Neural progenitor cell (in vitro differentiated cells): ENCODE data around the gene CBX1. TPM values are rescaled to one million over a fixed set of nuclear protein-coding genes. Genes with fewer than 3 reads are reported as not detected.

ENCODE experiments used
- DNase-seq: peaks from one replicate; pipeline ENCODE4 v3.0.0-alpha.2; 2016; ENCODE audit warnings: low spot score
- H2AFZ ChIP-seq: fragments of 200-600 bp; sonication (generic); replicated peaks from 2 replicates; pipeline ENCODE4 v1.6.1; 2016; ENCODE audit warnings: antibody characterized with exemption
- H3F3A ChIP-seq: fragments of 200-600 bp; sonication (generic); 2 replicates; pipeline ENCODE4 v1.6.1; 2016; ENCODE audit warnings: antibody characterized with exemption, low read depth
- H3K27ac ChIP-seq: fragments of 200-600 bp; sonication (generic); 2 replicates; pipeline ENCODE4 v1.5.1; 2016; ENCODE audit warnings: mild to moderate bottlenecking
- H3K27me3 ChIP-seq: fragments of 200-600 bp; sonication (generic); 2 replicates; pipeline ENCODE4 v1.6.1; 2016; ENCODE audit warnings: mild to moderate bottlenecking, moderate library complexity
- H3K36me3 ChIP-seq: fragments of 200-600 bp; sonication (generic); 2 replicates; pipeline ENCODE4 v1.5.1; 2016
- H3K4me1 ChIP-seq: fragments of 200-600 bp; sonication (generic); 2 replicates; pipeline ENCODE4 v1.6.1; 2016; ENCODE audit warnings: mixed run types
- H3K4me2 ChIP-seq: fragments of 200-600 bp; sonication (generic); 2 replicates; pipeline ENCODE4 v1.6.1; 2016
- H3K4me3 ChIP-seq: fragments of 200-600 bp; sonication (generic); 2 replicates; pipeline ENCODE4 v1.5.1; 2016
- H3K79me2 ChIP-seq: fragments of 200-600 bp; sonication (generic); 2 replicates; pipeline ENCODE4 v1.6.1; 2016; ENCODE audit warnings: low read depth
- H3K9ac ChIP-seq: fragments of 200-600 bp; sonication (generic); 2 replicates; pipeline ENCODE4 v1.6.1; 2016
- H3K9me3 ChIP-seq: fragments of 200-600 bp; sonication (generic); 2 replicates; pipeline ENCODE4 v1.5.1; 2016; ENCODE audit warnings: low read depth
- H4K20me1 ChIP-seq: fragments of 200-600 bp; sonication (generic); 2 replicates; pipeline ENCODE4 v1.6.1; 2016; ENCODE audit warnings: low read depth
- H3K27ac Mint-ChIP-seq: 3 replicates; pipeline ENCODE4 v1.8.0; 2021; ENCODE audit warnings: mixed read lengths
- H3K27me3 Mint-ChIP-seq: 2 replicates; pipeline ENCODE4 v1.8.0; 2022; ENCODE audit warnings: low read depth, mild to moderate bottlenecking, inconsistent platforms, moderate library complexity, mixed read lengths; ENCODE audit not compliant: insufficient read depth
- H3K36me3 Mint-ChIP-seq: 3 replicates; pipeline ENCODE4 v1.8.0; 2021; ENCODE audit warnings: mixed read lengths
- H3K4me1 Mint-ChIP-seq: 3 replicates; pipeline ENCODE4 v1.8.0; 2021; ENCODE audit warnings: mixed read lengths
- H3K4me3 Mint-ChIP-seq: 3 replicates; pipeline ENCODE4 v1.8.0; 2021; ENCODE audit warnings: mild to moderate bottlenecking, moderate library complexity, mixed read lengths
- H3K9me3 Mint-ChIP-seq: 3 replicates; pipeline ENCODE4 v1.8.0; 2020; ENCODE audit warnings: mixed read lengths
- EZH2 ChIP-seq: fragments of 200-600 bp; sonication (generic); IDR thresholded peaks from 2 replicates; pipeline ENCODE4 v1.6.1; 2017; ENCODE audit warnings: antibody characterized with exemption, mild to moderate bottlenecking, moderate library complexity
- EZH2phosphoT487 ChIP-seq: fragments of 200-600 bp; sonication (generic); IDR thresholded peaks from 2 replicates; pipeline ENCODE4 v1.6.1; 2017; ENCODE audit warnings: antibody characterized with exemption
- total RNA-seq: library from RNA; depleted of rRNA; stranded (reverse); fragments of >200 nt; gene quantifications from 2 replicates; pipeline ENCODE4 v1.2.3, GENCODE V29; 2015; ENCODE audit warnings: low replicate concordance
- TF ChIP-seq, protein P1 (sequence below): fragments of 200-600 bp; sonication (generic); IDR thresholded peaks from 2 replicates; pipeline ENCODE4 v1.5.1; 2017; ENCODE audit warnings: antibody characterized with exemption, mild to moderate bottlenecking

CBX1 gene
- total RNA-seq, 1 donor from 2014 or later, result 208 TPM

DNA sequence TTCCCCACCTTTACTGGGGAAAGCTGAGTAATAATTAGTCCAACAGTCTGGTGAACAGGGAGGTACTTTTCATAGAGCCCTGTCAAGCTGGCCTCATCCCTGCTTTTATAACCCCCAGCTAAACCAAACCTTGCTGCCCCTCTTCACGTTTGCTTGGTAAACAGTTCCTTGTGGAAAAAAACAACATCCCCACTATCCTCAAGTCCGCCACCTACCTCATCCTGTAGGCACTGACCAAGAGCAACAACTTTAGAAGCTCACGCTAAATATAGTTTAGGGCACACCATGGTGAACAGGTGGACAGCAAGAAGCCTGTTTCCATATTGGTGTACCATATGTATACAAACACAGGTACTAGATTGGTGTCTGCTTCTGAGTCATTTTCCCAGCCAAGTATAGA, 36.6 kb downstream of the CBX1 start:
- Histone ChIP-seq H3K4me1 (no peaks in the 10 kb centered on the region), H3K9me3 (no peaks in the 10 kb centered on the region), H3K4me3 (no peak overlapping the region), H3K27ac (no peak overlapping the region), H4K20me1 (peaks cover 67% of the 10 kb centered on the region), H3F3A (peaks cover 57% of the 10 kb centered on the region), H3K79me2 (peaks cover 9% of the 10 kb centered on the region), H3K27me3 (no peaks in the 10 kb centered on the region), H3K36me3 (peaks cover 1% of the 10 kb centered on the region), H3K9ac (no peak overlapping the region), H3K4me2 (no peak overlapping the region), H2AFZ (no peak overlapping the region)
- H3K4me1 Mint-ChIP-seq, result peaks cover 13% of the 10 kb centered on the region
- TF ChIP-seq, protein P1, sequence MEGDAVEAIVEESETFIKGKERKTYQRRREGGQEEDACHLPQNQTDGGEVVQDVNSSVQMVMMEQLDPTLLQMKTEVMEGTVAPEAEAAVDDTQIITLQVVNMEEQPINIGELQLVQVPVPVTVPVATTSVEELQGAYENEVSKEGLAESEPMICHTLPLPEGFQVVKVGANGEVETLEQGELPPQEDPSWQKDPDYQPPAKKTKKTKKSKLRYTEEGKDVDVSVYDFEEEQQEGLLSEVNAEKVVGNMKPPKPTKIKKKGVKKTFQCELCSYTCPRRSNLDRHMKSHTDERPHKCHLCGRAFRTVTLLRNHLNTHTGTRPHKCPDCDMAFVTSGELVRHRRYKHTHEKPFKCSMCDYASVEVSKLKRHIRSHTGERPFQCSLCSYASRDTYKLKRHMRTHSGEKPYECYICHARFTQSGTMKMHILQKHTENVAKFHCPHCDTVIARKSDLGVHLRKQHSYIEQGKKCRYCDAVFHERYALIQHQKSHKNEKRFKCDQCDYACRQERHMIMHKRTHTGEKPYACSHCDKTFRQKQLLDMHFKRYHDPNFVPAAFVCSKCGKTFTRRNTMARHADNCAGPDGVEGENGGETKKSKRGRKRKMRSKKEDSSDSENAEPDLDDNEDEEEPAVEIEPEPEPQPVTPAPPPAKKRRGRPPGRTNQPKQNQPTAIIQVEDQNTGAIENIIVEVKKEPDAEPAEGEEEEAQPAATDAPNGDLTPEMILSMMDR, result no peak
- TF ChIP-seq EZH2phosphoT487 (no peak), EZH2 (no peak)
- peaks cover 3% of the 10 kb centered on the region for H3K27me3 Mint-ChIP-seq
- no peak overlapping the region for H3K4me3 Mint-ChIP-seq
- peaks cover 38% of the 10 kb centered on the region for H3K36me3 Mint-ChIP-seq
- H3K27ac Mint-ChIP-seq, result no peak overlapping the region
- H3K9me3 Mint-ChIP-seq, result no peaks in the 10 kb centered on the region
- DNase-seq, result no peak

DNA sequence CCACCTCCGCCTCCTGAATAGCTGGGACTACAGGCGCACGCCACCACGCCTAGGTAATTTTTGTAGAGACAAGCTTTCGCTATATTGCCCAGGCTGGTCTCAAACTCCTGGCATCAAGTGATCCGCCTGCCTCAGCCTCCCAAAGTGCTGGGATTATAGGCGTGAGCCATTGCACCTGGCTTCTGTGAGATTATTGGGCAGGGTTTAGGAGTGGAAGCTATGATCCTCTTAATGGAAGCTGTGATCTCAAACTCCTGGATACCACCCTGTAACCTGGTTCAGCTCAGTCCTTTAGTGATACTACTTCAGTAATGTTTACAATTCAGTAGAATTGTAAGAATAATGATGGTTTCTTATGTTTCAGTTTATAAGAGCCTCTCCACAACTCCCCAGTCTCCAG, 39.0 kb downstream of the CBX1 start:
- TF ChIP-seq EZH2phosphoT487 (no peak), EZH2 (no peak)
- Histone ChIP-seq H3K4me3 (no peak overlapping the region), H3K9ac (no peak overlapping the region), H3K9me3 (no peaks in the 10 kb centered on the region), H3K79me2 (peaks cover 10% of the 10 kb centered on the region), H2AFZ (no peak overlapping the region), H3K27me3 (no peaks in the 10 kb centered on the region), H3K36me3 (no peaks in the 10 kb centered on the region), H3K27ac (peak overlapping the region; percentile 53), H3K4me2 (no peak overlapping the region), H4K20me1 (peaks cover 65% of the 10 kb centered on the region), H3F3A (peaks cover 41% of the 10 kb centered on the region), H3K4me1 (no peaks in the 10 kb centered on the region)
- Mint-ChIP-seq H3K4me3 (no peak overlapping the region), H3K4me1 (peaks cover 13% of the 10 kb centered on the region), H3K9me3 (no peaks in the 10 kb centered on the region), H3K27ac (no peak overlapping the region), H3K36me3 (peaks cover 49% of the 10 kb centered on the region), H3K27me3 (peaks cover 3% of the 10 kb centered on the region)
- no peak for DNase-seq

DNA sequence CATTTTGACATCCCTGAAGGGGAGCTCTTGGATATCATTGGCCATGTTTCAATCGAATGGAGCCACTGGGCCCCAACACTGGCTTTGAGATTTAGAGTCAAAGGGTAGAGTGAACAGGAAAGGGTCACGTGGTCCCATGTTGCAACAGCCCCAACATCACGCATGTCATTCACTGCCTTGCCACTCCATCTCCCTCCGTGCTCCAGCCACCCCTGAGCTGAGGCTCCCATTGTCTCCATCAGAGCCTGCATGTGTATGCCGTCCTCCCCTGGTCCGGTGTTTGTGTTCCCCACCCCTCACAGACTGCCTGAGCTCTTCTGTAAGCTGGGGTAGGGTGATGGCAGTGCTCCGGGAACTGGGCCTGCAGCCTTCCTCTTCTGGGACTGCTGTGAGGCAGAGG, 41.0 kb downstream of the CBX1 start:
- no peak overlapping the region for H3K4me2 ChIP-seq
- H3K9me3 ChIP-seq, result no peaks in the 10 kb centered on the region
- peaks cover 29% of the 10 kb centered on the region for H3F3A ChIP-seq
- H3K36me3 ChIP-seq, result no peaks in the 10 kb centered on the region
- H3K79me2 ChIP-seq, result peaks cover 23% of the 10 kb centered on the region
- H3K36me3 Mint-ChIP-seq, result peaks cover 53% of the 10 kb centered on the region
- H3K4me1 Mint-ChIP-seq, result peaks cover 11% of the 10 kb centered on the region
- H3K4me3 Mint-ChIP-seq, result no peak overlapping the region
- H3K27ac ChIP-seq, result no peak overlapping the region
- H3K4me1 ChIP-seq, result peaks cover 8% of the 10 kb centered on the region
- H3K9me3 Mint-ChIP-seq, result no peaks in the 10 kb centered on the region
- no peak overlapping the region for H2AFZ ChIP-seq
- no peak overlapping the region for H3K4me3 ChIP-seq
- H4K20me1 ChIP-seq, result peaks cover 66% of the 10 kb centered on the region
- TF ChIP-seq, protein P1, result no peak
- no peak for TF ChIP-seq EZH2
- no peak for TF ChIP-seq EZH2phosphoT487
- DNase-seq, result no peak
- no peak overlapping the region for H3K27ac Mint-ChIP-seq
- H3K27me3 ChIP-seq, result no peaks in the 10 kb centered on the region
- H3K27me3 Mint-ChIP-seq, result peaks cover 6% of the 10 kb centered on the region
- H3K9ac ChIP-seq, result no peak overlapping the region

DNA sequence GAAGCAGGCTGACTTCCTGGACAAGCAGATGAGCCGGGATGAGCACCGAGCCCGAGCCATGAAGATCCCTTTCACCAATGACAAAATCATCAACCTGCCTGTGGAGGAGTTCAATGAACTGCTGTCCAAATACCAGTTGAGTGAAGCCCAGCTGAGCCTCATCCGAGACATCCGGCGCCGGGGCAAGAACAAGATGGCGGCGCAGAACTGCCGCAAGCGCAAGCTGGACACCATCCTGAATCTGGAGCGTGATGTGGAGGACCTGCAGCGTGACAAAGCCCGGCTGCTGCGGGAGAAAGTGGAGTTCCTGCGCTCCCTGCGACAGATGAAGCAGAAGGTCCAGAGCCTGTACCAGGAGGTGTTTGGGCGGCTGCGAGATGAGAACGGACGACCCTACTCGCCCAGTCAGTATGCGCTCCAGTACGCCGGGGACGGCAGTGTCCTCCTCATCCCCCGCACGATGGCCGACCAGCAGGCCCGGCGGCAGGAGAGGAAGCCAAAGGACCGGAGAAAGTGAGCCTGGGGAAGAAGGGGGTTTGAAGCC, 42.1 kb downstream of the CBX1 start:
- Histone ChIP-seq H4K20me1 (peaks cover 63% of the 10 kb centered on the region), H3K27me3 (no peaks in the 10 kb centered on the region), H3K9me3 (no peaks in the 10 kb centered on the region), H3F3A (peaks cover 19% of the 10 kb centered on the region), H3K79me2 (peaks cover 31% of the 10 kb centered on the region), H3K36me3 (no peaks in the 10 kb centered on the region), H3K9ac (no peak overlapping the region), H3K4me3 (no peak overlapping the region), H2AFZ (no peak overlapping the region), H3K4me1 (peaks cover 14% of the 10 kb centered on the region), H3K27ac (no peak overlapping the region), H3K4me2 (no peak overlapping the region)
- no peak overlapping the region for H3K4me3 Mint-ChIP-seq
- no peak for DNase-seq
- peaks cover 8% of the 10 kb centered on the region for H3K27me3 Mint-ChIP-seq
- peaks cover 17% of the 10 kb centered on the region for H3K4me1 Mint-ChIP-seq
- H3K27ac Mint-ChIP-seq, result no peak overlapping the region
- no peaks in the 10 kb centered on the region for H3K9me3 Mint-ChIP-seq
- peaks cover 48% of the 10 kb centered on the region for H3K36me3 Mint-ChIP-seq
- no peak for TF ChIP-seq EZH2phosphoT487
